Measurements from ENCODE around the gene OSM.

The OSM gene

GRCh38 chr22:30297991-30298701 is 31.5 kb upstream of the OSM start:
- DNase-seq (ENCODE audit: low read depth): no peak
- TF ChIP-seq CTCF (IDR thresholded peaks at IDR 0.05; ENCODE audit: low read depth, low read length, missing control alignments): no peak
- in situ Hi-C loops (cut with HindIII; ENCODE audit: low sequenced_read_pairs): no loop called here
- no peak overlapping the region for H3K4me3 ChIP-seq (ENCODE audit: low read depth, low read length)

- no peak for TF ChIP-seq CTCF (IDR thresholded peaks at IDR 0.05; ENCODE audit: low read depth, low read length, missing control alignments)
- in situ Hi-C loops (cut with HindIII; ENCODE audit: low sequenced_read_pairs): no loop called here
- no peak for DNase-seq (ENCODE audit: low read depth)
- H3K4me3 ChIP-seq (ENCODE audit: low read depth, low read length): no peak overlapping the region
Measured at GRCh38 chr22:30297276-30297990, 30.8 kb upstream of the OSM start.

DNA sequence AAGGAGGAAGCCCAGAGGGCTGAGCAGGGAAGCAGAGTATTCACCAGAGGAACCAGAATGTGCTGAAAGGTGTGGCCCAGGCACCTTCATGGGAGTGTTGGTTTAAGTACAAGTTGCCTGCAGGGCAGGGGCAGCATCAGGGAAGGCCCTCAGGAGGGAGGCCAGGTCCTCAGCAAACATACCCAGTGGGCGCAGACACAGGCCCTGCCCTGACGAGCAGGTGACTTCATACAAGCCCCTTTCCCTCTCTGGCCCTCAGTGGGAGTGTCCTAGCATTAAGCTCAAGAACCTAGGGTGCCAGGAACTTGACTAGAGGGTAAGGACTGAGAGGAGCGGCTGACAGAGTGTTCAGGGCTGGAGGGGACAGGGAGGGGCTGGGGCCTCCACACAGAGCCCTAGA is 30.2 kb upstream of the OSM start:
- H3K4me3 ChIP-seq (ENCODE audit: low read depth, low read length): no peak overlapping the region
- TF ChIP-seq CTCF (IDR thresholded peaks at IDR 0.05; ENCODE audit: low read depth, low read length, missing control alignments): no peak
- DNase-seq (ENCODE audit: low read depth): no peak
- in situ Hi-C loops (cut with HindIII; ENCODE audit: low sequenced_read_pairs): no loop called here

- DNase-seq (ENCODE audit: low read depth): no peak
- TF ChIP-seq CTCF (IDR thresholded peaks at IDR 0.05; ENCODE audit: low read depth, low read length, missing control alignments): no peak
- in situ Hi-C loops (cut with HindIII; ENCODE audit: low sequenced_read_pairs): no loop called here
- H3K4me3 ChIP-seq (ENCODE audit: low read depth, low read length): no peak overlapping the region
Measured at GRCh38 chr22:30296324-30296723, 29.7 kb upstream of the OSM start.

DNA sequence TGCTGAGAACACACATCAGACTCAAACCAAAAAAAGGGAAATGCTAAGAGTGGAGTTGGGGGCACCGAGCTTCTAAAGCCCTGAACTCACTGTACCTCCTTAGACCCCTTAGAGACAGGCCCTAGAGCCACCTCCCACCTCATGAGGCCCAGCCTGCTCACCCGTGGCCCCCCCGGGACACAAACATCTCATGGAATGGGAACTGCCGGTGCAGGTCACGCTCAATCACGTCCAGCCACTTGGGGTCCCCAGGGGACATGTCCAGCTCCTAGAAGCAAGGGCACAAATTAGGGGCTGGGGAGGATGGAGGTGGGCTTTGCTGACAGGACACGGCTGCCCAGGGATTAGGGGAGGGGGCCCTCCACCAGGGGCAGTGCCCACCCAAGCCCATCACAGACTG is 28.9 kb upstream of the OSM start:
- no peak for DNase-seq (ENCODE audit: low read depth)
- no peak overlapping the region for H3K4me3 ChIP-seq (ENCODE audit: low read depth, low read length)
- TF ChIP-seq CTCF (IDR thresholded peaks at IDR 0.05; ENCODE audit: low read depth, low read length, missing control alignments): no peak
- in situ Hi-C loops (cut with HindIII; ENCODE audit: low sequenced_read_pairs): no loop called here

DNA sequence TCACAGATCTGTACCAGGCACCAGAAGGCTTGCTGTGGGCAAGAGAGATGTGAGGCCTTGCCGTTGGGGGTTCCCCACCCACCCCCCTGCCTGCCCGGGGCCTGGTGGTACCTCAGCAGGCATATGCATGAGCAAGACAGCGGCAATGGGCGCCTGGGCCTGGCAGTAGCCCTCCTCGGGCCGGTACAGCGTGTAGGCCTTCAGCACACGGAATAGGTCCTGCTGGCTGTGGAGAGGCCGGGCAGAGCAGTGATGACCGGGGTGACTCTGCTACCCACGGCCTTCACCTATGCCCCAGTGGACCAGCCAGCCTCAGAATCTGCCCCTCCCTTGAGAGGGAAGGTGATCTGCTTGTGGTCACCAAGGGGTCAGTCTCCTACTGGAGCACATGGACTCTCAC is 28.2 kb upstream of the OSM start:
- in situ Hi-C loops (cut with HindIII; ENCODE audit: low sequenced_read_pairs): no loop called here
- TF ChIP-seq CTCF (IDR thresholded peaks at IDR 0.05; ENCODE audit: low read depth, low read length, missing control alignments): no peak
- no peak for DNase-seq (ENCODE audit: low read depth)
- H3K4me3 ChIP-seq (ENCODE audit: low read depth, low read length): no peak overlapping the region
